Astrocyte (in vitro differentiated cells and primary cell): ENCODE results near the gene CTTN. TPM values are rescaled to one million over a fixed set of nuclear protein-coding genes. Genes with fewer than 3 reads are reported as not detected.

ENCODE experiments used
- DNase-seq: peaks from one replicate; pipeline ENCODE4 v3.0.0-alpha.2; 2010; ENCODE audit warnings: low read depth
- FAIRE-seq: peaks from 2 replicates; lab custom pipeline; 2011; peaks lifted over from hg19 to GRCh38; lab: Jason Lieb, UNC
- H2AFZ ChIP-seq: 2 replicates; pipeline ENCODE4 v1.6.0; 2012; ENCODE audit warnings: low read depth, low read length, inconsistent platforms
- H3K27ac ChIP-seq: 2 replicates; pipeline ENCODE4 v1.5.1; 2011; ENCODE audit warnings: low read depth, low read length, inconsistent platforms
- H3K27me3 ChIP-seq: 2 replicates; pipeline ENCODE4 v1.6.0; 2011; ENCODE audit warnings: low read length, inconsistent platforms; ENCODE audit not compliant: insufficient read depth
- H3K36me3 ChIP-seq: 2 replicates; pipeline ENCODE4 v1.5.1; 2011; ENCODE audit warnings: low read length, inconsistent platforms; ENCODE audit not compliant: insufficient read depth
- H3K4me1 ChIP-seq: 2 replicates; pipeline ENCODE4 v1.5.1; 2011; ENCODE audit warnings: low read length, inconsistent platforms; ENCODE audit not compliant: insufficient read depth
- H3K4me2 ChIP-seq: 2 replicates; pipeline ENCODE4 v1.6.0; 2012; ENCODE audit warnings: low read length, inconsistent platforms
- H3K4me3 ChIP-seq: 2 replicates; pipeline ENCODE4 v1.5.1; 2011; ENCODE audit warnings: low read depth, mild to moderate bottlenecking, low read length, inconsistent platforms; ENCODE audit not compliant: insufficient read depth
- H3K79me2 ChIP-seq: 2 replicates; pipeline ENCODE4 v1.6.0; 2012; ENCODE audit warnings: mild to moderate bottlenecking, low read length, inconsistent platforms; ENCODE audit not compliant: insufficient read depth
- H3K9ac ChIP-seq: 2 replicates; pipeline ENCODE4 v1.6.0; 2012; ENCODE audit warnings: mild to moderate bottlenecking, low read length, inconsistent platforms
- H3K9me3 ChIP-seq: 2 replicates; pipeline ENCODE4 v1.5.1; 2012; ENCODE audit warnings: low read depth, mild to moderate bottlenecking, low read length, inconsistent platforms; ENCODE audit not compliant: insufficient read depth
- H4K20me1 ChIP-seq: 2 replicates; pipeline ENCODE4 v1.6.0; 2012; ENCODE audit warnings: low read length, inconsistent platforms; ENCODE audit not compliant: insufficient read depth
- H3K27ac Mint-ChIP-seq: one replicate; pipeline ENCODE4 v1.8.0; 2021; ENCODE audit warnings: mild to moderate bottlenecking, mixed read lengths; ENCODE audit not compliant: unreplicated experiment
- H3K27me3 Mint-ChIP-seq: one replicate; pipeline ENCODE4 v1.8.0; 2021; ENCODE audit warnings: low read depth, mixed read lengths; ENCODE audit not compliant: unreplicated experiment
- H3K36me3 Mint-ChIP-seq: one replicate; pipeline ENCODE4 v1.8.0; 2021; ENCODE audit warnings: low read depth, mixed read lengths; ENCODE audit not compliant: unreplicated experiment
- H3K4me1 Mint-ChIP-seq: one replicate; pipeline ENCODE4 v1.8.0; 2021; ENCODE audit warnings: low read depth, mixed read lengths; ENCODE audit not compliant: unreplicated experiment
- H3K4me3 Mint-ChIP-seq: one replicate; pipeline ENCODE4 v1.8.0; 2021; ENCODE audit warnings: mild to moderate bottlenecking, moderate library complexity, mixed read lengths; ENCODE audit not compliant: unreplicated experiment
- H3K9me3 Mint-ChIP-seq: one replicate; pipeline ENCODE4 v1.8.0; 2021; ENCODE audit warnings: mild to moderate bottlenecking, mixed read lengths; ENCODE audit not compliant: unreplicated experiment
- EZH2 ChIP-seq: IDR thresholded peaks from 2 replicates; pipeline ENCODE4 v1.6.1; 2012; ENCODE audit warnings: mild to moderate bottlenecking, low read length, inconsistent platforms; ENCODE audit not compliant: insufficient read depth
- total RNA-seq: library from RNA; stranded (reverse); gene quantifications from 2 replicates; pipeline ENCODE4 v1.2.1, GENCODE V29; 2021
- TF ChIP-seq, protein P1 (sequence below): IDR thresholded peaks from 2 replicates; pipeline ENCODE4 v1.5.1; 2011; ENCODE audit warnings: low read depth, mild to moderate bottlenecking, inconsistent platforms, low read length, moderate library complexity; ENCODE audit not compliant: insufficient read depth

The CTTN gene
- total RNA-seq, 1 donor from 2014 or later, result 344 TPM

DNA sequence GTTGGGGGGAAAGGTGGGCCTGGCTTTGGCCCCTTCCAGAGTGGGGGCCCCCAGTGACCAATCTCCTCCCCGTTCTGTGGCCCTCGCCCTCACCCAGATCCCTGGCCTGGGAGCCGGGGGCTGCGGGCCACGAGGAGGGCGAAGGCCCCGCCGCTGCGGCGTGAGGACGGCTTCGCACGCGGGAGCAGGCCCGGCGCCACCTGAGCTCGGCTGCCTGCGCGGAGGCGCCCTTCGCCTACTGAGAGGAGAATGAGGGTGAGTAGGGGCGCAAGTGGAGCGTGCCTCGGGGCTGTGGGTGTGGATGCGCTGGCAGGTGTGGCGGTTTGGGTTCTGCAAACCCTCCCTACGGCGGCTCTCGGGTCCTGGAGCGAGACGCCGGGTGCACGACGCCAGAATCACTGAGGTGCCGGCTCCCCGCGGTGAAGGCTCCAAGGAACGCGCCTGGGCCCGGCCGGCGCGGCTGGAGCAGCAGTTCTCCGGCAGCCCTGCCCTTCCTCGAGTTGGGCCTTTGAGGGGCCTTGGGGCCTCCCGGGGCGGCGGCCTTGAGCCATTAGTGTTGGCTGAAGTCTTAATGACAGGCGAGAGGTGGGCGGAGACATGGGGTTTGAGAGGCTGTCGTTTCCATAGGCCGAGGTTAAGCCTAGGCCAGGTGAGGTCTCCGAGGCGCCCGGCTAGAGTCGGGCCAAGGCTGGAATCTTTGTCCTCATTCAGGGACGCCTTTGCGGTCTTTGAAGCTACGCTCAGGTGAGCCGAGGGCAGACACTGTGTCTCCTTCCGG, 65.3 kb downstream of the CTTN start:
- H3K4me2 ChIP-seq, result no peak overlapping the region
- no peak for FAIRE-seq
- Mint-ChIP-seq H3K27ac (no peak overlapping the region), H3K9me3 (peaks cover 3% of the 10 kb centered on the region), H3K4me1 (peaks cover 9% of the 10 kb centered on the region), H3K36me3 (peaks cover 4% of the 10 kb centered on the region), H3K4me3 (no peak overlapping the region), H3K27me3 (peaks cover 31% of the 10 kb centered on the region)
- no peaks in the 10 kb centered on the region for H3K79me2 ChIP-seq
- H3K9ac ChIP-seq, result no peak overlapping the region
- no peaks in the 10 kb centered on the region for H3K4me1 ChIP-seq
- no peaks in the 10 kb centered on the region for H3K9me3 ChIP-seq
- no peak overlapping the region for H3K27ac ChIP-seq
- DNase-seq, result no peak
- H3K4me3 ChIP-seq, result no peak overlapping the region
- H2AFZ ChIP-seq, result no peak overlapping the region
- H4K20me1 ChIP-seq, result no peaks in the 10 kb centered on the region
- TF ChIP-seq EZH2, result no peak
- TF ChIP-seq, protein P1, sequence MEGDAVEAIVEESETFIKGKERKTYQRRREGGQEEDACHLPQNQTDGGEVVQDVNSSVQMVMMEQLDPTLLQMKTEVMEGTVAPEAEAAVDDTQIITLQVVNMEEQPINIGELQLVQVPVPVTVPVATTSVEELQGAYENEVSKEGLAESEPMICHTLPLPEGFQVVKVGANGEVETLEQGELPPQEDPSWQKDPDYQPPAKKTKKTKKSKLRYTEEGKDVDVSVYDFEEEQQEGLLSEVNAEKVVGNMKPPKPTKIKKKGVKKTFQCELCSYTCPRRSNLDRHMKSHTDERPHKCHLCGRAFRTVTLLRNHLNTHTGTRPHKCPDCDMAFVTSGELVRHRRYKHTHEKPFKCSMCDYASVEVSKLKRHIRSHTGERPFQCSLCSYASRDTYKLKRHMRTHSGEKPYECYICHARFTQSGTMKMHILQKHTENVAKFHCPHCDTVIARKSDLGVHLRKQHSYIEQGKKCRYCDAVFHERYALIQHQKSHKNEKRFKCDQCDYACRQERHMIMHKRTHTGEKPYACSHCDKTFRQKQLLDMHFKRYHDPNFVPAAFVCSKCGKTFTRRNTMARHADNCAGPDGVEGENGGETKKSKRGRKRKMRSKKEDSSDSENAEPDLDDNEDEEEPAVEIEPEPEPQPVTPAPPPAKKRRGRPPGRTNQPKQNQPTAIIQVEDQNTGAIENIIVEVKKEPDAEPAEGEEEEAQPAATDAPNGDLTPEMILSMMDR, result no peak
- peaks cover 3% of the 10 kb centered on the region for H3K27me3 ChIP-seq
- no peaks in the 10 kb centered on the region for H3K36me3 ChIP-seq

DNA sequence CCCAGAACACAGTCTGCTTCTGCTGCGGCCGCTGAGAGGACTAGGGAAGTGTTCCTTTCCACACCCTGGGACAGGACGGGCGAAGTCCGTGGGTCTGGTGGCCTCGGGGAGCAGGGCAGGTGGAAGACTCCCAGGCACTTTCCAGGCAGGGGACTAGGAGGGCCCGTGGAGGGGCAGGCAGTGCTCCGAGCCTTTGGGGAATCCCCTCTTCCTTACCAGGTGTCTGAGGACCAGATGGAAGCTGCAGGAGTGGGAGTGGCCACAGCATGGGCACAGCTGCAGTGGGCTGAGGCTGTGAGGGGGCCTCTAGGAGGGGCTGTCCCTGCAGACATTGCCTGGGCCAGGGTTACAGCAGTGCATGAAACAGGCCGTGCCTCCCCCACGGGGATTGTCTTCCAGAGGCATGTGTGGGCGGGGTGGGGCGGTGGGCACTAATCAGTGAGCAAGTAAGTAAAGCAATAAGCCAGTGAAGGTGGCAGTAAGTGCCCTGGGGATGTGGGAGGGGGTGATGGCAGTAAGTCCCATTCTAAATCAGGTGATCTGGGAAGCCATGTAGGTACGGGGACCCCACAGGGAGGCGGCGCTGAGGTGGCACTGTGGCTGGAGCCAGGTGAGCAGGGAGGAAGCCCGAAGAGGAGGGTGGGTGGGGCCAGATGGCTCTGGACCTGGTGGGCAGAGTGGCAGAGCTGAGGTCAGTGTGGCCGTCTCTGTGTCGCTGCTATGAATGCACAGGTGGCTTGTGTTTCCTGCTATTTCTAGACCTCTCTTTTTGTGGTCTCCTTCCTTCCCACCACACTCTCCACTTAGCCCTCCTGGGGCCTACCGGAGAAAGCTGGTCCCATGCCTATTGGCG, 66.4 kb downstream of the CTTN start:
- H3K4me3 Mint-ChIP-seq, result no peak overlapping the region
- H3K27me3 ChIP-seq, result peaks cover 3% of the 10 kb centered on the region
- TF ChIP-seq, protein P1, result no peak
- no peak for TF ChIP-seq EZH2
- no peak overlapping the region for H3K4me2 ChIP-seq
- H3K4me1 ChIP-seq, result no peaks in the 10 kb centered on the region
- H3K4me1 Mint-ChIP-seq, result peaks cover 9% of the 10 kb centered on the region
- H3K79me2 ChIP-seq, result no peaks in the 10 kb centered on the region
- DNase-seq (no peak), FAIRE-seq (no peak)
- no peaks in the 10 kb centered on the region for H3K36me3 ChIP-seq
- H2AFZ ChIP-seq, result no peak overlapping the region
- no peaks in the 10 kb centered on the region for H3K9me3 ChIP-seq
- no peak overlapping the region for H3K9ac ChIP-seq
- H3K27me3 Mint-ChIP-seq, result peaks cover 31% of the 10 kb centered on the region
- no peak overlapping the region for H3K4me3 ChIP-seq
- H3K27ac Mint-ChIP-seq, result no peak overlapping the region
- H3K9me3 Mint-ChIP-seq, result peaks cover 3% of the 10 kb centered on the region
- peaks cover 4% of the 10 kb centered on the region for H3K36me3 Mint-ChIP-seq
- no peak overlapping the region for H3K27ac ChIP-seq
- H4K20me1 ChIP-seq, result no peaks in the 10 kb centered on the region
